Panc1 (cell line): ENCODE results near the gene B4GAT1. TPM values are rescaled to one million over a fixed set of nuclear protein-coding genes. Genes with fewer than 3 reads are reported as not detected.

Experiments used
- ATAC-seq: fragments of 200-7000 bp; cut with Tn5 transposase; 2 replicates; pipeline ENCODE4 v1.9.1; 2020; ENCODE audit warnings: mild to moderate bottlenecking, moderate library complexity
- BruUV-seq: library from RNA; stranded (reverse); fragments of 400-500 nt; replicated peaks from 2 replicates; lab custom pipeline; 2021; lab: Mats Ljungman, UMichigan
- CTCF ChIA-PET: fragments of 300-600 bp; sonication (Branson Sonifier 250); formaldehyde crosslinking; loops from one replicate; lab custom pipeline; 2022; ENCODE audit warnings: antibody characterized with exemption; lab: Charles Lee
- POLR2A ChIA-PET: fragments of 300-600 bp; sonication (Branson Sonifier 250); formaldehyde crosslinking; loops from one replicate; lab custom pipeline; 2022; ENCODE audit warnings: antibody characterized with exemption; lab: Charles Lee
- DNase-seq: peaks from one replicate; pipeline ENCODE4 v3.0.0-alpha.2; 2010; ENCODE audit warnings: low read depth, low spot score
- H3K27ac ChIP-seq: 2 replicates; pipeline ENCODE4 v1.5.1; 2011; ENCODE audit warnings: mild to moderate bottlenecking, low read length, inconsistent platforms
- H3K27me3 ChIP-seq: fragments of 200-500 bp; sonication (Bioruptor generic); 2 replicates; pipeline ENCODE4 v1.6.0; 2014; ENCODE audit warnings: low read length, inconsistent platforms; ENCODE audit not compliant: control insufficient read depth, insufficient read depth
- H3K36me3 ChIP-seq: fragments of 200-500 bp; sonication (Bioruptor generic); 2 replicates; pipeline ENCODE4 v1.5.1; 2014; ENCODE audit warnings: inconsistent platforms, mild to moderate bottlenecking, low read length, moderate library complexity; ENCODE audit not compliant: control insufficient read depth, insufficient read depth
- H3K4me1 ChIP-seq: 2 replicates; pipeline ENCODE4 v1.5.1; 2011; ENCODE audit warnings: inconsistent platforms, mild to moderate bottlenecking, low read length, moderate library complexity; ENCODE audit not compliant: control insufficient read depth, insufficient read depth
- H3K4me3 ChIP-seq, 2 experiments: 2 replicates each; pipeline ENCODE4 v1.5.1; 2011 to 2012; ENCODE audit warnings: low read depth in 2 of 2, low read length in 2 of 2, mild to moderate bottlenecking in 2 of 2, inconsistent platforms in 1 of 2, moderate library complexity in 1 of 2
- H3K9me3 ChIP-seq: fragments of 200-500 bp; sonication (Bioruptor generic); 2 replicates; pipeline ENCODE4 v1.5.1; 2014; ENCODE audit warnings: low read depth, mild to moderate bottlenecking, inconsistent platforms, low read length, moderate library complexity; ENCODE audit not compliant: control insufficient read depth, insufficient read depth
- CTCF ChIP-seq: fragments of 450-650 bp; IDR thresholded peaks from 2 replicates; pipeline ENCODE4 v1.5.1; 2017; ENCODE audit warnings: mild to moderate bottlenecking
- POLR2AphosphoS5 ChIP-seq: IDR thresholded peaks from 2 replicates; pipeline ENCODE4 v1.6.1; 2012; ENCODE audit warnings: mild to moderate bottlenecking, low read depth, low read length, moderate library complexity
- REST ChIP-seq, 2 experiments: IDR thresholded peaks; 2 replicates each; pipeline ENCODE4 v1.6.1; 2011 to 2012; ENCODE audit warnings: low read depth in 2 of 2, control low read depth in 1 of 2, low read length in 1 of 2, mild to moderate bottlenecking in 1 of 2, moderate library complexity in 1 of 2; ENCODE audit not compliant: insufficient read depth in 1 of 2
- SIN3A ChIP-seq: IDR thresholded peaks from 2 replicates; pipeline ENCODE4 v1.6.1; 2012; ENCODE audit warnings: low read depth, mild to moderate bottlenecking, low read length, moderate library complexity, borderline replicate concordance; ENCODE audit not compliant: insufficient read depth
- TCF7L2 ChIP-seq: IDR thresholded peaks from 2 replicates; pipeline ENCODE4 v1.6.1; 2011; ENCODE audit warnings: mild to moderate bottlenecking, low read depth, low read length, inconsistent platforms
- in situ Hi-C: cut with HindIII; loops from 2 replicates; pipeline ENCODE4 v1.10.0; 2016; ENCODE audit warnings: low sequenced_read_pairs, low pct_unique_long_range_greater_than_20kb
- intact Hi-C: fragments of 100-400 bp; cut with micrococcal nuclease; formaldehyde crosslinking; loops from one replicate; pipeline ENCODE4 v1.10.0; 2022; ENCODE audit not compliant: unreplicated experiment
- total RNA-seq: library from RNA; stranded (reverse); gene quantifications from one replicate; pipeline ENCODE4 v1.2.1, GENCODE V29; 2021; ENCODE audit not compliant: unreplicated experiment

Gene B4GAT1
- total RNA-seq, 1 experiment from 2014 or later = 29.3 TPM

GRCh38 chr11:66317322-66317722, 30.1 kb downstream of the B4GAT1 start:
- in situ Hi-C loops = no loop called here
- H3K27me3 ChIP-seq = no peaks in the 10 kb centered on the region
- peaks cover 4% of the 10 kb centered on the region; the same call in 1 of the 2 replicates for H3K4me1 ChIP-seq
- ChIA-PET POLR2A (no interaction called here), CTCF (interaction anchor here (0.6 kb wide), 1 partner anchor 649 kb away, joined by 5 read pairs; no protein-coding TSS in a partner anchor)
- no peak overlapping the region for H3K27ac ChIP-seq
- ATAC-seq (no peak), DNase-seq (no peak)
- no TSS peak for BruUV-seq
- no peak for TF ChIP-seq CTCF
- no peak for TF ChIP-seq SIN3A
- TF ChIP-seq TCF7L2 = no peak
- no peak for TF ChIP-seq POLR2AphosphoS5
- TF ChIP-seq REST (IDR thresholded peaks at IDR 0.05; ENCODE audit: insufficient read depth in 1 of 2, low read depth in 2 of 2, low read length in 1 of 2) = no peak
- no peaks in the 10 kb centered on the region for H3K9me3 ChIP-seq
- intact Hi-C loops = no loop called here
- H3K36me3 ChIP-seq = no peaks in the 10 kb centered on the region
- no peak overlapping the region for H3K4me3 ChIP-seq

GRCh38 chr11:66316849-66317251, 30.6 kb downstream of the B4GAT1 start, which contains the start of gene CD248:
Gene CD248 (minus strand): TSS chr11:66317044. CDS start chr11:66317027, 17 bp downstream.
- CTCF ChIA-PET = interaction anchor here (0.6 kb wide), 1 partner anchor 39 kb away, joined by 7 read pairs; no protein-coding TSS in a partner anchor
- ATAC-seq (no peak), DNase-seq (no peak)
- Histone ChIP-seq H3K36me3 (no peaks in the 10 kb centered on the region), H3K4me3 (no peak within 1 kb of the TSS), H3K27me3 (no peaks in the 10 kb centered on the region), H3K9me3 (no peaks in the 10 kb centered on the region), H3K27ac (no peak within 1 kb of the TSS), H3K4me1 (peaks cover 4% of the 10 kb centered on the region; the same call in 1 of the 2 replicates)
- in situ Hi-C loops (no loop called here), intact Hi-C loops (no loop called here)
- TF ChIP-seq SIN3A (no peak), POLR2AphosphoS5 (no peak), CTCF (no peak), REST (IDR thresholded peaks at IDR 0.05; ENCODE audit: insufficient read depth in 1 of 2, low read depth in 2 of 2, low read length in 1 of 2) (no peak), TCF7L2 (no peak)
- BruUV-seq = no TSS peak
- POLR2A ChIA-PET = no interaction called here
